ENCODE results near the gene SERPINA1.
"Not testable (repeated sequence)": the region's sequence is repeated elsewhere in the genome, so short reads cannot be mapped to it uniquely, and the experiment has no call there.

The SERPINA1 gene

GRCh38 chr14:94368956-94369355, 19.4 kb downstream of the SERPINA1 start:
- no peak for DNase-seq

GRCh38 chr14:94368243-94368590, 20.2 kb downstream of the SERPINA1 start:
- no peak for DNase-seq

GRCh38 chr14:94367347-94368242, 20.8 kb downstream of the SERPINA1 start:
- no peak for DNase-seq

- no peak for DNase-seq
Measured at GRCh38 chr14:94366146-94366915, 22.1 kb downstream of the SERPINA1 start, which contains the start of gene SERPINA2. TSS of gene SERPINA2 (minus strand) at chr14:94366698.

- no peak for DNase-seq
Measured at GRCh38 chr14:94365624-94366023, 22.8 kb downstream of the SERPINA1 start.

GRCh38 chr14:94364964-94365363, 23.4 kb downstream of the SERPINA1 start:
- no peak for DNase-seq

GRCh38 chr14:94364037-94364436, 24.4 kb downstream of the SERPINA1 start:
- no peak for DNase-seq

- DNase-seq: no peak
Measured at GRCh38 chr14:94363151-94363624, 25.2 kb downstream of the SERPINA1 start.

GRCh38 chr14:94362614-94363133, 25.7 kb downstream of the SERPINA1 start:
- no peak for DNase-seq

GRCh38 chr14:94361682-94362081, 26.7 kb downstream of the SERPINA1 start:
- no peak for DNase-seq

- no peak for DNase-seq
Measured at GRCh38 chr14:94360945-94361565, 27.3 kb downstream of the SERPINA1 start.

GRCh38 chr14:94357166-94357565, 31.2 kb downstream of the SERPINA1 start:
- DNase-seq: no peak

GRCh38 chr14:94356379-94357056, 31.9 kb downstream of the SERPINA1 start:
- DNase-seq: no peak

GRCh38 chr14:94355191-94355794, 33.1 kb downstream of the SERPINA1 start:
- DNase-seq: no peak

- no peak for DNase-seq
Measured at GRCh38 chr14:94354638-94355185, 33.7 kb downstream of the SERPINA1 start.

GRCh38 chr14:94354190-94354589, 34.2 kb downstream of the SERPINA1 start:
- not testable (repeated sequence) for DNase-seq

- no peak for DNase-seq
Measured at GRCh38 chr14:94349276-94349675, 39.1 kb downstream of the SERPINA1 start.

- DNase-seq: no peak
Measured at GRCh38 chr14:94348836-94349235, 39.6 kb downstream of the SERPINA1 start.

- no peak for DNase-seq
Measured at GRCh38 chr14:94346841-94347240, 41.6 kb downstream of the SERPINA1 start.

- DNase-seq: not testable (repeated sequence)
Measured at GRCh38 chr14:94346065-94346786, 42.2 kb downstream of the SERPINA1 start.
